Muscle layer of duodenum (tissue), 2 donors: Measurements from ENCODE around the gene ONECUT3.

ENCODE experiments used
- H3K27ac ChIP-seq: one replicate; pipeline ENCODE4 v1.7.0; 2013; ENCODE audit warnings: mild to moderate bottlenecking, low read length
- H3K27me3 ChIP-seq: one replicate; pipeline ENCODE4 v1.7.0; 2013; ENCODE audit warnings: low read depth, mild to moderate bottlenecking, control low read depth, low read length
- H3K36me3 ChIP-seq, 2 donors: one replicate each; pipeline ENCODE4 v1.7.0; 2013; ENCODE audit warnings: low read length in 2 of 2, control low read depth in 1 of 2, mild to moderate bottlenecking in 1 of 2; ENCODE audit not compliant: insufficient read depth in 2 of 2, control insufficient read depth in 1 of 2
- H3K4me1 ChIP-seq, 2 donors: one replicate each; pipeline ENCODE4 v1.7.0; 2013; ENCODE audit warnings: low read length in 2 of 2, mild to moderate bottlenecking in 2 of 2, control low read depth in 1 of 2, moderate library complexity in 1 of 2; ENCODE audit not compliant: insufficient read depth in 2 of 2, control insufficient read depth in 1 of 2
- H3K4me3 ChIP-seq, 2 donors: one replicate each; pipeline ENCODE4 v1.7.0; 2013; ENCODE audit warnings: low read length in 2 of 2, low read depth in 1 of 2, mild to moderate bottlenecking in 1 of 2
- H3K9me3 ChIP-seq, 2 donors: one replicate each; pipeline ENCODE4 v1.7.0; 2013; ENCODE audit warnings: low read length in 2 of 2, control low read depth in 1 of 2, mild to moderate bottlenecking in 1 of 2; ENCODE audit not compliant: control insufficient read depth in 1 of 2
- donor health status: healthy.

The ONECUT3 gene

DNA sequence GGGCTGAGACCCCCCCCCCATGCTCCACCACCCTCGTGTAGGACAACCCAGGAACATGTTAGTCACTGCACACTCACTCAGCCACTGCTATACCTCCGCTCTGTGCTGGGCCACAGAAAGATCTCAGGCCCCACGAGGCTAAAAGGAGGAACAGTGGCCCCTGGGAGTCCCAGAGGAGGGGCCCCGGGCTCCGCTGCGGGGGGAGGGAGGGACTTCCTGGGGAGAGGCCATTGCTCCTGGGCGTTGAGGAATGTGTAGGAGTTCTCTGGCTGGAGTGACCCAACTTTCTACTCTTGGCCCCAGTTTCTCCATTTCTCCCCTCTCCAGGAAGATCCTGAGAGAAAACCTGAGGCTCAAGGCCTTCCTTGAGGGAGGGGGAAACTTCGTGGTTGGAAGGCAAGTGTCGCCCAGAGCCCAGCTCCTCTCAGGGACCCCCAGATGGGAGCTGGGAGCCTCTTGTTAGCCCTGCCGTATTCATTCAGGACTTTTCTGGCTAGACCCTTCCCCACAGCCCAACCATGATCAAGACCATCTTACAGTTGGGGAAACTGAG is 13.6 kb downstream of the ONECUT3 start:
- no peak overlapping the region for H3K4me3 ChIP-seq
- peaks cover 0 to 7% of the 10 kb centered on the region in 2 donors for H3K4me1 ChIP-seq
- no peaks in the 10 kb centered on the region for H3K36me3 ChIP-seq
- H3K27me3 ChIP-seq, result peaks cover 56% of the 10 kb centered on the region
- peaks cover 12 to 16% of the 10 kb centered on the region in 2 donors for H3K9me3 ChIP-seq
- no peak overlapping the region for H3K27ac ChIP-seq

GRCh38 chr19:1767464-1767933 is 14.2 kb downstream of the ONECUT3 start:
- Histone ChIP-seq H3K9me3 (peaks cover 12 to 16% of the 10 kb centered on the region in 2 donors), H3K4me1 (peaks cover 0 to 7% of the 10 kb centered on the region in 2 donors), H3K27me3 (peaks cover 52% of the 10 kb centered on the region)

DNA sequence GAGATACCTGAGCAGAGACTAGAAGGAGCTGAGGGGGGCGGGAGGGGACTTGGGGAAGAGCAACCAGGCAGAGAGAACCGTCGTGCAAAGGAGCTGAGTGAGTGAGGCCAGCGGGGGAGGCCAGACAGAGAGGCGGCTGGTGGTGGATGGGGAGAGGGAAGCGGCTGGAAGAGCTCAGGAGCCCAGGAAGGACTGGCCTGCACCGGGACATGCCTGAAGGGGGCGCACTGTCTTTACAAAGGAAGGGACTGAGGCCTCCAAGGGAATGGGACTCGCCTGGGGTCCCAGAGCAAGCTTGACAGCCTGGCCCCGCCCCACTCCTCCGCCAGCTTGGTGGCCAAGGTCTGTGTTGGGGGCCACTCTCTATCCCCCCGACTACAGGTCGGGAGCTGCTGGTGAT is 14.9 kb downstream of the ONECUT3 start:
- Histone ChIP-seq H3K4me1 (peaks cover 0 to 7% of the 10 kb centered on the region in 2 donors), H3K27me3 (peaks cover 57% of the 10 kb centered on the region), H3K9me3 (peaks cover 12 to 16% of the 10 kb centered on the region in 2 donors)

More at GRCh38 chr19:1767464-1767933, 14.2 kb downstream of the ONECUT3 start:
- no peak overlapping the region for H3K27ac ChIP-seq
- H3K4me3 ChIP-seq, result no peak overlapping the region
- H3K36me3 ChIP-seq, result no peaks in the 10 kb centered on the region

GRCh38 chr19:1768918-1769644 is 15.8 kb downstream of the ONECUT3 start:
- peaks cover 59% of the 10 kb centered on the region for H3K27me3 ChIP-seq

More for the DNA sequence above, 14.9 kb downstream of the ONECUT3 start:
- no peaks in the 10 kb centered on the region for H3K36me3 ChIP-seq
- H3K27ac ChIP-seq, result no peak overlapping the region
- no peak overlapping the region for H3K4me3 ChIP-seq

DNA sequence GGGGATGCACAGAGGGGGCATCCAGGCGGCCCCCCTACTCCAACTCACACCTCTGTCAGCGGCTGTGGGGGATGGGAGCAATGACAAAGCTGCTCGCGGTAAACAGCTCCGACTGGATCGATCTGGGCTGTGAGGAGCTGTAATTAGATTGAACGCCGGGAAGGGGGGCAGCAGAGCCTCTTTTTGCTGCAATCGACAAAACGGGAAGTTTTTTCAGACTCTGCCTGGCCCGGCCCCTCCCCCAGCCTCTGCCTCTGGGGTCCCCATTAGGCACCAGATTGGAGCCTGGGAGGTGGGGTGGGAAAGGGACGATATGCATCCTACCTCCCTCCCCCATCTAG is 16.3 kb downstream of the ONECUT3 start:
- Histone ChIP-seq H3K27me3 (peaks cover 59% of the 10 kb centered on the region), H3K4me3 (no peak overlapping the region), H3K36me3 (no peaks in the 10 kb centered on the region), H3K4me1 (peaks cover 0 to 7% of the 10 kb centered on the region in 2 donors), H3K9me3 (peaks cover 12 to 16% of the 10 kb centered on the region in 2 donors), H3K27ac (no peak overlapping the region)

More at GRCh38 chr19:1768918-1769644, 15.8 kb downstream of the ONECUT3 start:
- peaks cover 12 to 16% of the 10 kb centered on the region in 2 donors for H3K9me3 ChIP-seq
- no peaks in the 10 kb centered on the region for H3K36me3 ChIP-seq
- H3K27ac ChIP-seq, result no peak overlapping the region
- H3K4me3 ChIP-seq, result no peak overlapping the region
- peaks cover 0 to 7% of the 10 kb centered on the region in 2 donors for H3K4me1 ChIP-seq

- Histone ChIP-seq H3K4me3 (no peak overlapping the region), H3K36me3 (no peaks in the 10 kb centered on the region), H3K9me3 (peaks cover 12 to 21% of the 10 kb centered on the region in 2 donors), H3K4me1 (peaks cover 0 to 7% of the 10 kb centered on the region in 2 donors), H3K27ac (no peak overlapping the region), H3K27me3 (peaks cover 57% of the 10 kb centered on the region)
Observed at GRCh38 chr19:1770866-1771576, 17.7 kb downstream of the ONECUT3 start.

DNA sequence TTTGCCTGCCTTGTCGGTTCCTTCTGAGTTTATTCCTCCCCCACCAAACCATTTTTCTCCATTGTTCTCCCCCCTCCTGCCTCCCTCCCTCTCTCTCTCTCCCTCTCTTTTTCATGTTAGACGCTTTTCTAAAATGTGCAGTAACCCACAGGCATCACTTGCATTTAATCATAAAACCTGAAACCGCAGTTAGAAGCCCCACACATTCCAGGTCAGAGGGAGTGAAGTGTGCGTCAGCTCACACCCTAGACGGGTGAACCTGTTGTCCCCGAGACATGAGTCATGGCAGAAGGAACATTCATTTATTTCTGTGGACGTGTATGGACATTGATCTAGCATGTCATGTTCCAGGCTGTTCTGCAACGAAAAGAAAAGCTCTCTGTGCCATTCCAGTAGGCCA is 19.9 kb downstream of the ONECUT3 start:
- H3K27ac ChIP-seq, result no peak overlapping the region
- H3K36me3 ChIP-seq, result no peaks in the 10 kb centered on the region
- peaks cover 52% of the 10 kb centered on the region for H3K27me3 ChIP-seq
- no peaks in the 10 kb centered on the region for H3K4me1 ChIP-seq
- H3K9me3 ChIP-seq, result peaks cover 12 to 21% of the 10 kb centered on the region in 2 donors
- H3K4me3 ChIP-seq, result no peak overlapping the region

GRCh38 chr19:1774989-1775772 is 21.9 kb downstream of the ONECUT3 start:
- H3K27me3 ChIP-seq, result peaks cover 52% of the 10 kb centered on the region
- no peak overlapping the region for H3K27ac ChIP-seq
- no peaks in the 10 kb centered on the region for H3K36me3 ChIP-seq
- H3K9me3 ChIP-seq, result peaks cover 12 to 19% of the 10 kb centered on the region in 2 donors
- H3K4me1 ChIP-seq, result no peaks in the 10 kb centered on the region
- H3K4me3 ChIP-seq, result no peak overlapping the region

GRCh38 chr19:1775951-1776605 is 22.8 kb downstream of the ONECUT3 start:
- Histone ChIP-seq H3K36me3 (no peaks in the 10 kb centered on the region), H3K27ac (no peak overlapping the region), H3K4me1 (no peaks in the 10 kb centered on the region), H3K9me3 (peaks cover 4 to 10% of the 10 kb centered on the region in 2 donors), H3K4me3 (no peak overlapping the region), H3K27me3 (peaks cover 57% of the 10 kb centered on the region)

- no peaks in the 10 kb centered on the region for H3K4me1 ChIP-seq
- H3K4me3 ChIP-seq, result no peak overlapping the region
- H3K36me3 ChIP-seq, result no peaks in the 10 kb centered on the region
- H3K27me3 ChIP-seq, result peaks cover 57% of the 10 kb centered on the region
- H3K9me3 ChIP-seq, result peaks cover 1 to 7% of the 10 kb centered on the region in 2 donors
- H3K27ac ChIP-seq, result no peak overlapping the region
Observed at GRCh38 chr19:1776606-1777147, 23.4 kb downstream of the ONECUT3 start.
